Fibroblast of the aortic adventitia (primary cell): ENCODE measurements around the gene CST1. TPM values are rescaled to one million over a fixed set of nuclear protein-coding genes. Genes with fewer than 3 reads are reported as not detected.
"Not testable (repeated sequence)": the region's sequence is repeated elsewhere in the genome, so short reads cannot be mapped to it uniquely, and the experiment has no call there.

Experiments
- DNase-seq: peaks from one replicate; pipeline ENCODE4 v3.0.0-alpha.2; 2010; ENCODE audit warnings: low read depth
- H3K4me3 ChIP-seq: 2 replicates; pipeline ENCODE4 v1.5.1; 2011; ENCODE audit warnings: low read depth, mild to moderate bottlenecking, control low read depth, low read length, moderate library complexity
- small RNA-seq: library from RNA; depleted of rRNA; stranded (forward); fragments of <200 nt; gene quantifications from one replicate; pipeline ENCODE3, GENCODE V24; 2012
- total RNA-seq: library from RNA; depleted of rRNA; stranded (reverse); fragments of >200 nt; gene quantifications from 2 replicates; pipeline ENCODE4 v1.2.3, GENCODE V29; 2012; ENCODE audit warnings: low replicate concordance
- TF ChIP-seq, protein P1 (sequence below): IDR thresholded peaks from 2 replicates; pipeline ENCODE4 v1.5.1; 2011; ENCODE audit warnings: mild to moderate bottlenecking, low read length, control low read depth, inconsistent platforms; ENCODE audit not compliant: insufficient read depth

CST1 gene
- total RNA-seq, 1 donor, result 0.63 TPM

DNA sequence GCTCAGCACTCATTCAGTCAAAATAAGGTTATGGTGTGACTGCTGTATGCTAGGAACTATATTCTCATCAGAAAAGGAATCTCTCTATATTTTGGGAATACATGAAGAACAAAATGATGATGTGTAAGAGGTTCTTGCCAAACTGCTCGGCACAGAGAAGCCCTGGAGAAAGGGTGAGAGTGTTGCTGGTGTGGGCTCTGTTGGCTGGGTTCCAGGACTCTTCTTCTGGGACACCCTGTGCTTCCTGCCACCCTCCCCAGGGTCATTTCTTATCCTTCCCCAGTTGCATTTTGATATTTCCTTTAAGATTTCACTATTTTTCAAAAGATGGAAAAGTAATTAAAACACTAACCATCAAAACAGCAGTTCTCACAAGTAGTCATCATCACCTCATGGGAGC lies 28.8 kb downstream of the CST1 start:
- TF ChIP-seq, protein P1, sequence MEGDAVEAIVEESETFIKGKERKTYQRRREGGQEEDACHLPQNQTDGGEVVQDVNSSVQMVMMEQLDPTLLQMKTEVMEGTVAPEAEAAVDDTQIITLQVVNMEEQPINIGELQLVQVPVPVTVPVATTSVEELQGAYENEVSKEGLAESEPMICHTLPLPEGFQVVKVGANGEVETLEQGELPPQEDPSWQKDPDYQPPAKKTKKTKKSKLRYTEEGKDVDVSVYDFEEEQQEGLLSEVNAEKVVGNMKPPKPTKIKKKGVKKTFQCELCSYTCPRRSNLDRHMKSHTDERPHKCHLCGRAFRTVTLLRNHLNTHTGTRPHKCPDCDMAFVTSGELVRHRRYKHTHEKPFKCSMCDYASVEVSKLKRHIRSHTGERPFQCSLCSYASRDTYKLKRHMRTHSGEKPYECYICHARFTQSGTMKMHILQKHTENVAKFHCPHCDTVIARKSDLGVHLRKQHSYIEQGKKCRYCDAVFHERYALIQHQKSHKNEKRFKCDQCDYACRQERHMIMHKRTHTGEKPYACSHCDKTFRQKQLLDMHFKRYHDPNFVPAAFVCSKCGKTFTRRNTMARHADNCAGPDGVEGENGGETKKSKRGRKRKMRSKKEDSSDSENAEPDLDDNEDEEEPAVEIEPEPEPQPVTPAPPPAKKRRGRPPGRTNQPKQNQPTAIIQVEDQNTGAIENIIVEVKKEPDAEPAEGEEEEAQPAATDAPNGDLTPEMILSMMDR, result no peak
- no peak overlapping the region for H3K4me3 ChIP-seq
- no peak for DNase-seq

DNA sequence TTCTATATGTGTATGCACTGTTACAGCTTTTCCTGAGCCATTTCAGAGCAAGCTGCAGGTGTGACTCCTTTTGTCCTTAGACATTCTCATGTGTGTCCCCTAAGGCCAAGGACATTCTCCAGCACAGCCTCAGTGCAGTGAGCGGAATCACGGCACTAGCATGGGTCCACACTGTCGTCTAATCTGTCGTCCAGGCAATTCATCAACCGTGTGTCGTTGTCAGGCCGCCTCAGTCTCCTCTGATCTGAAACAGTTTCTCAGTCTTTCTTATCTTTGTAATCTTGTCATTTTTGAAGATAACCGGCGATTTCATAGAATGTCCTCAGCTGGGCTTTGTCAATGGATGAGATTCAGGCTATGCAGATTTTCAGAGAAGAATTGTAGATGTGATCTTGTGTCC lies 31.4 kb downstream of the CST1 start:
- not testable (repeated sequence) for DNase-seq

DNA sequence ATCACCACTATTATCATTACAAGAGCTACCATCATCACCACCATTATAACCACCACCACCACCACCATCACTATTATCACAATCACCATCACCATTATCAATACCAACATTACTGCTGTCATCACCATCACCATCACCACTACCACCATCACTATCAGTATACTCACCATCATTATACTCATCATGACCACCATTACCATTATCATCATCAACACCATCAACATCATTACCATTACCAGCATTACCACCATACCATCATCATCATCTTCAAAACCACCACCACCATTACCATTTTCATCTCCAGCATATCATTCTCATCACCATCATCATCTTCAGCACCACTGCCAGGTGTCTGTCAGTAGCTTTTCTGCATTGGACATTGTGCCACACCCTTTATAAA lies 39.0 kb downstream of the CST1 start:
- not testable (repeated sequence) for DNase-seq, H3K4me3 ChIP-seq

More for the DNA sequence above, 31.4 kb downstream of the CST1 start:
- not testable (repeated sequence) for H3K4me3 ChIP-seq

DNA sequence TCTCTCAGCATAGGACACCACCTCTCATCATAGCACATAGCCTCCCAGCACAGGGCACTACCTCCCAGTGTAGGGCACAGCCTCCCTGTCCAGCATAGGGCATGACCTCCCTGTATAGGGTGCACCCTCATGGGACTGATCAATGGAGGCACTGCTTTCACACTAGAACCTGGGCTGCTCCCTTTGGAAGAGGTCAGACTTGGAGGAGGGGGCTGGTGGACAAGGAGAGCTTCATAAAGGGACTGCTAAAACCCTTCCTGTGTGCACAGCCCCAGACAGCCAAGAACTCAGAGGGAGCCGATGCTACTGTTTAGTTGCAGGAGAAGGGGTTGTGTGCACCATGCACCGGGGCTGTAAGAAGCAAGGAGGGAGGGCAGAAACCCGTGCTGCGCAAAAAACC lies 40.0 kb downstream of the CST1 start:
- TF ChIP-seq, protein P1, result no peak
- no peak for DNase-seq
- H3K4me3 ChIP-seq, result no peak overlapping the region

DNA sequence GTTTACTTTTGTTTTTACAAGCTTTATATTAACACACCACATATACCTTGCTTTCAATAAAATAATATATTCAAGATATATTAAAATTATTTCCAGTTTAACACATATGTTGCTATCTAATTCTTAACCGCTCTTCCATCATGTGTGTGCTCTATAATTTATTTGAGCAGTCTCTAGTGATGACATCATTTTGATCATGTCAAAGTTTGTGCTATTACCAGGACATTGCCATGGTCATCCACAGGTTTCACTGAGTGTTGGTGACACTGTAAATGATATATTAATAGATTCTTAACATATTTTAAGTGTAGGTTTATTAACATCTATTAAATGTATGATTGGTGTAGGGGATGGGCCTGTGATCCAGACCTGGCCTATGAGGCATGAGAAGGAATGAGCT lies 44.8 kb downstream of the CST1 start:
- H3K4me3 ChIP-seq, result no peak overlapping the region
- no peak for DNase-seq
- TF ChIP-seq, protein P1, result no peak

DNA sequence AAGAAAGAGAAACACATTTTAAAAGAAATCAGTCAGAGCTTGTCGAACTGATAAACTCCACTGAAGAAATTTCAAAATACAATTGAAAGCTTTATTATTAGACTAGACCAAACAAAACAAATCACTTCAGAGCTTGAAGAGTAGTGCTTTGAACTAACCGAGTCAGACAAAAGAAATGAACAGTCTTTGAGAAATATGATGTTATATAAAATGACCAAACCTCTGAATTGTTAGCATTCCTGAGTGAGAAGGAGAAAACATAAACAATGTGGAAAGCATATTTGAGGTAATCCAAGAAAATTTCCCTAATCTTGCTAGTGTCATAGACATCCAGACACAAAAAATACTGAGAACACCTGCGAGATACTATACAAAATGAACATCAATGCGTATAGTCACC lies 48.7 kb downstream of the CST1 start:
- TF ChIP-seq, protein P1, result no peak
- H3K4me3 ChIP-seq, result no peak overlapping the region
- DNase-seq, result peak; percentile 2

DNA sequence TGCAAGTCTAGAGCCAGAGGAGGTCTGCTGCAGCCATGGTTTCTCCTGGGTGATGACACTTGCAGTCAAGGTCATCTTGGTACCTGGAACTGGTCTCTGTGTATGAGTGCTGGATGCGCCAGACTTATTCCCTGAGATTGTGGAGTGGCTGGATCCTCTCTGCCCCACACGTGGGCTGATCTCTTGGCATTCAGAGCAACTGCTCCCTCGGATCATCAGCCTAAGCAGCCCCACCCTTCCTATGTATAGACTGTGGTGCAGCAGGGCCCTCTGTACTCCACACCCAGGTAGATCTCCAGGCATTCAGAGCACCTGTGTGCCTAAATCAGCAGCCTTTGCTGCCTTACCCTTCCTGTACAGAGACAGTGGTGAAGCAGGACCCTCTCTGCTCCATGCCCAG lies 49.8 kb downstream of the CST1 start:
- no peak overlapping the region for H3K4me3 ChIP-seq
- TF ChIP-seq, protein P1, result no peak
- DNase-seq, result no peak

DNA sequence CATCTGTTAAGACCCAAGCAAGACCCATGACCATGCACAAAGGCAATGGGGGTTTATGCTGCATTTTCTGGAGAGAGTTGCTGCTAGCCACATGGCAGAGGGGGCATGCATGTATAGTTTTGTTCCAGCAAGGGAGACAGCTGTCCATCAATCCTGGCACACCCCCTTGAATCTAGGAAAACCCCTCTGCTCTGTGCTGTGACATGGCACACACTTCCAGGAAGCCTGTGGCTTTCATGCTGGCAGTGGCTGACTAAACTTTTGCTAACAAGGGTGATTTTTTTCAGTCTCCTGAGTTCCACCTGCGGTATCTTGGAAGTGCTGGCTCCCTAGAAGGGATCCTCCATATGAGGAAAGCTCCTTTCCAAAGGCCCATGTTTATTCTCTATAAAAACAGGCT lies 52.8 kb downstream of the CST1 start:
- H3K4me3 ChIP-seq, result no peak overlapping the region
- TF ChIP-seq, protein P1, result no peak
- no peak for DNase-seq

Small RNA genes within 50 kb of the gene (small RNA-seq; reads per million reads assigned to genes)
- not detected for gene CST2P1

Other genes starting within 250 kb of the CST1 start
- not detected in 2 replicates for gene CST9L, start 182.5 kb downstream of the CST1 start, total RNA-seq
- gene CST9, start 145.0 kb downstream of the CST1 start, total RNA-seq, result not detected in 2 replicates
- 246 and 355 TPM in 2 replicates for gene CST3, start 113.0 kb downstream of the CST1 start, total RNA-seq
- gene CST4, start 61.9 kb downstream of the CST1 start, total RNA-seq, result not detected in 2 replicates
- gene CST2, start 75.8 kb upstream of the CST1 start, total RNA-seq, result 0.36 TPM in 1 of 2 replicates, not detected in the other
- not detected in 2 replicates for gene CST5, start 128.8 kb upstream of the CST1 start, total RNA-seq
- gene GGTLC1, start 237.8 kb upstream of the CST1 start, total RNA-seq, result not detected in 2 replicates